ENCODE measurements around the gene LTB4R2.

DNA sequence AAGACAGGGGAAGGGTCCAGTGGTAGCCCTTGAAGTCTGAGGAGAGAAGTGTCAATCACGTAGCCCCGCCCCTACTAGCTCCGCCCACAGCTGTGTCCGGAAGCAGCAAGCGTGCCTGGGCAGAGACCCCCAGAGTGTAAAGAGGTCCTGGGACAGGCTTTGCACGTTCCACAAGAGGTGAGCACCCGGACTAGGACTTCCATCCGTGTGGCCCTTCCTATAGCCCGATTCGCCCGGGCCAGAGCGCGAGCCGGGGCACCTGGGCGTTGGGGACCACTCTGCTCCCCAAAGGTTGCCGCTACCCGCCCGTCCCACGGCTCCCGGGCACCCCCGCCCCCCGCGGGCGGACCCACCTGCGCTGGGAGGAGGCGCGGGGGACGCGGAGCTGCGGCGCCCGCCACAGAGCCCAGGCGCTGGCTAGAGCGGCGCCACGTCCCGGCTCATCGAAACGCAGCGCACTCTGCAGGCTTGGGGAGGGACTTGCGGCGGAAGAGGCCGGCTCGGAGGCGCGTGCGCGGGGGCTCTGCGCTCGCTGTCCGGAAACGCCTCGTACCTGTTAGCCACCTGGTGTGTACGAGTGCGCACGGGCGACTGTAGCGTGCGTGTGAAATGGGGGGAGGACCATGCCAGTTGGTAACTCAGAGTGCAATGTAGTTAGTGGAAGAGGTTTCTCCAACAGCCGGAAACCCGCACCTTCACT lies 38.7 kb upstream of the LTB4R2 start, which contains the start of gene RABGGTA:
- TF ChIP-seq CTCF (IDR thresholded peaks at IDR 0.05): peak; percentile 25 to 81 (median 50)
- peak in 1 of 2 donors; percentile 75 for TF ChIP-seq POLR2A (IDR thresholded peaks at IDR 0.05)
